HCT116 (cell line): ENCODE data around the gene DAGLB. TPM values are rescaled to one million over a fixed set of nuclear protein-coding genes. Genes with fewer than 3 reads are reported as not detected.

ENCODE experiments used
- ATAC-seq: fragments of 200-7000 bp; cut with Tn5 transposase; 2 replicates; pipeline ENCODE4 v1.9.1; 2020; ENCODE audit warnings: mild to moderate bottlenecking, moderate library complexity
- BruUV-seq: library from RNA; stranded (reverse); fragments of 400-500 nt; replicated peaks from 2 replicates; lab custom pipeline; 2021; lab: Mats Ljungman, UMichigan
- CTCF ChIA-PET: fragments of 300-600 bp; sonication (Branson Sonifier 250); formaldehyde crosslinking; loops from one replicate; lab custom pipeline; 2021; ENCODE audit warnings: antibody characterized with exemption; lab: Charles Lee
- POLR2A ChIA-PET: fragments of 300-600, 350-600 bp; sonication (Branson Sonifier 250); formaldehyde crosslinking; loops from one replicate; lab custom pipeline; 2021; ENCODE audit warnings: antibody characterized with exemption; lab: Charles Lee
- RAD21 ChIA-PET, 2 experiments: fragments of 300-600 bp; sonication (Branson Sonifier 250); formaldehyde crosslinking; loops; one replicate each; lab custom pipeline; 2023; ENCODE audit warnings: low total read pairs in 2 of 2; ENCODE audit not compliant: uncharacterized antibody in 2 of 2, unreplicated experiment in 2 of 2, low non-redundant PET in 1 of 2; lab: Charles Lee
- DNase-seq: peaks from one replicate; pipeline ENCODE4 v3.0.0-alpha.2; 2010; ENCODE audit warnings: low read depth, low spot score
- H2AFZ ChIP-seq: fragments of 200-600 bp; shearing (Covaris generic), sonication (generic); 2 replicates; pipeline ENCODE4 v1.6.1; 2017; ENCODE audit warnings: low read depth, mixed run types, mixed read lengths, antibody characterized with exemption, low read length; ENCODE audit not compliant: poor library complexity, severe bottlenecking
- H3K27ac ChIP-seq: 2 replicates; pipeline ENCODE4 v1.5.1; 2012; ENCODE audit warnings: low read depth, low read length
- H3K27me3 ChIP-seq: fragments of 200-600 bp; sonication (generic); 2 replicates; pipeline ENCODE4 v1.6.1; 2016; ENCODE audit warnings: mixed run types, low read length, mixed read lengths; ENCODE audit not compliant: insufficient read depth
- H3K36me3 ChIP-seq, 2 experiments: fragments of 200-500 bp in 1 of 2; fragments of 200-600 bp in 1 of 2; sonication (Bioruptor generic) in 1 of 2; sonication (generic) in 1 of 2; 2 replicates each; pipeline versions ENCODE4 v1.5.1 to v1.6.1; 2014 to 2016; ENCODE audit warnings: low read length in 2 of 2, inconsistent platforms in 1 of 2, mixed read lengths in 1 of 2, mixed run types in 1 of 2; ENCODE audit not compliant: insufficient read depth in 2 of 2, control insufficient read depth in 1 of 2
- H3K4me1 ChIP-seq, 2 experiments: fragments of 200-600 bp in 1 of 2; sonication (generic) in 1 of 2; 2 replicates each; pipeline versions ENCODE4 v1.5.1 to v1.6.1; 2012 to 2017; ENCODE audit warnings: low read length in 2 of 2, inconsistent platforms in 1 of 2, mild to moderate bottlenecking in 1 of 2, mixed read lengths in 1 of 2, mixed run types in 1 of 2, moderate library complexity in 1 of 2; ENCODE audit not compliant: insufficient read depth in 2 of 2, control insufficient read depth in 1 of 2
- H3K4me2 ChIP-seq: fragments of 200-600 bp; sonication (generic); 2 replicates; pipeline ENCODE4 v1.6.1; 2017; ENCODE audit warnings: mixed run types, low read length, mixed read lengths
- H3K4me3 ChIP-seq, 2 experiments: fragments of 200-600 bp in 1 of 2; sonication (generic) in 1 of 2; replicated peaks in 1 of 2; 2 replicates each; pipeline ENCODE4 v1.5.1; 2011 to 2016; ENCODE audit warnings: low read length in 2 of 2, control low read depth in 1 of 2, low read depth in 1 of 2, mild to moderate bottlenecking in 1 of 2, mixed read lengths in 1 of 2, mixed run types in 1 of 2
- H3K79me2 ChIP-seq: fragments of 200-600 bp; sonication (generic); 2 replicates; pipeline ENCODE4 v1.6.1; 2017; ENCODE audit warnings: mild to moderate bottlenecking, mixed run types, low read length, moderate library complexity, mixed read lengths; ENCODE audit not compliant: insufficient read depth
- H3K9ac ChIP-seq: fragments of 200-600 bp; sonication (generic); 2 replicates; pipeline ENCODE4 v1.6.1; 2016; ENCODE audit warnings: low read length, mixed read lengths
- H3K9me2 ChIP-seq: fragments of 200-600 bp; sonication (generic), shearing (Covaris generic); 2 replicates; pipeline ENCODE4 v1.6.1; 2017; ENCODE audit warnings: mixed run types, mild to moderate bottlenecking, moderate library complexity; ENCODE audit not compliant: insufficient read depth
- H3K9me3 ChIP-seq, 2 experiments: fragments of 200-500 bp in 1 of 2; fragments of 200-600 bp in 1 of 2; sonication (Bioruptor generic) in 1 of 2; sonication (generic) in 1 of 2; 2 replicates each; pipeline ENCODE4 v1.6.1; 2014 to 2017; ENCODE audit warnings: low read length in 2 of 2, mixed read lengths in 2 of 2, inconsistent platforms in 1 of 2, low read depth in 1 of 2, mild to moderate bottlenecking in 1 of 2, mixed run types in 1 of 2, moderate library complexity in 1 of 2; ENCODE audit not compliant: control insufficient read depth in 1 of 2, insufficient read depth in 1 of 2
- H4K20me1 ChIP-seq: fragments of 200-600 bp; sonication (generic), shearing (Covaris generic); 2 replicates; pipeline ENCODE4 v1.6.1; 2017; ENCODE audit warnings: mixed run types, mild to moderate bottlenecking, moderate library complexity; ENCODE audit not compliant: insufficient read depth
- CEBPB ChIP-seq: IDR thresholded peaks from 2 replicates; pipeline ENCODE4 v1.6.1; 2012; ENCODE audit warnings: low read depth
- CTCF ChIP-seq, 3 experiments: fragments of 200-600 bp in 1 of 3; sonication (generic) in 1 of 3; IDR thresholded peaks in 2 of 3; conservative IDR thresholded peaks in 1 of 3; 2 replicates each; pipeline ENCODE4 v1.5.1; 2012 to 2017; ENCODE audit warnings: low read depth in 2 of 3, low read length in 2 of 3, antibody characterized with exemption in 1 of 3, borderline replicate concordance in 1 of 3, control low read depth in 1 of 3, mild to moderate bottlenecking in 1 of 3, mixed read lengths in 1 of 3, mixed run types in 1 of 3, moderate library complexity in 1 of 3; ENCODE audit not compliant: insufficient read depth in 1 of 3
- EGR1 ChIP-seq: IDR thresholded peaks from 2 replicates; pipeline ENCODE4 v1.6.1; 2012; ENCODE audit warnings: low read depth
- EZH2 ChIP-seq: fragments of 200-600 bp; sonication (generic); IDR thresholded peaks from 2 replicates; pipeline ENCODE4 v1.6.1; 2017; ENCODE audit warnings: antibody characterized with exemption, mixed run types
- EZH2phosphoT487 ChIP-seq: fragments of 200-600 bp; IDR thresholded peaks from 2 replicates; pipeline ENCODE4 v1.6.1; 2018; ENCODE audit warnings: antibody characterized with exemption, borderline replicate concordance
- JUND ChIP-seq: IDR thresholded peaks from 2 replicates; pipeline ENCODE4 v1.6.1; 2012
- REST ChIP-seq: IDR thresholded peaks from 2 replicates; pipeline ENCODE4 v1.6.1; 2012; ENCODE audit warnings: low read depth
- SIN3A ChIP-seq: IDR thresholded peaks from 2 replicates; pipeline ENCODE4 v1.6.1; 2012; ENCODE audit warnings: low read depth
- SP1 ChIP-seq: IDR thresholded peaks from 2 replicates; pipeline ENCODE4 v1.6.1; 2012; ENCODE audit warnings: low read depth
- SRF ChIP-seq: IDR thresholded peaks from 2 replicates; pipeline ENCODE4 v1.6.1; 2012; ENCODE audit warnings: low read depth
- TCF7L2 ChIP-seq: IDR thresholded peaks from 2 replicates; pipeline ENCODE4 v1.7.0; 2011; ENCODE audit warnings: borderline replicate concordance, inconsistent platforms; ENCODE audit not compliant: insufficient read depth, insufficient read length; ENCODE audit errors: extremely low read depth
- YY1 ChIP-seq: IDR thresholded peaks from 2 replicates; pipeline ENCODE4 v1.6.1; 2011; ENCODE audit warnings: low read length, low read depth, moderate library complexity, mild to moderate bottlenecking; ENCODE audit not compliant: insufficient replicate concordance; ENCODE audit errors: extremely low read depth
- ZFX ChIP-seq: fragments of 450-650 bp; IDR thresholded peaks from 2 replicates; pipeline ENCODE4 v1.6.1; 2017
- intact Hi-C: fragments of 100-400 bp; cut with micrococcal nuclease; formaldehyde crosslinking; loops from 2 replicates; pipeline ENCODE4 v1.10.0; 2022
- total RNA-seq: library from RNA; stranded (reverse); gene quantifications from one replicate; pipeline ENCODE4 v1.2.1, GENCODE V29; 2021; ENCODE audit not compliant: unreplicated experiment
- TF ChIP-seq, protein P1 (sequence below): IDR thresholded peaks from 2 replicates; pipeline ENCODE4 v1.6.1; 2012

The DAGLB gene
- total RNA-seq, 1 experiment from 2014 or later: 30.2 TPM

- Histone ChIP-seq H3K9ac (no peak overlapping the region), H2AFZ (no peak overlapping the region), H3K27me3 (no peaks in the 10 kb centered on the region), H3K27ac (no peak overlapping the region), H3K9me2 (no peaks in the 10 kb centered on the region), H3K4me3 (no peak overlapping the region), H3K4me2 (no peak overlapping the region), H4K20me1 (no peaks in the 10 kb centered on the region), H3K4me1 (peaks cover 0 to 9% of the 10 kb centered on the region in 2 experiments; a peak in 2 of 4 replicates), H3K9me3 (peaks cover 4 to 5% of the 10 kb centered on the region in 2 experiments; a peak in 1 of 4 replicates), H3K79me2 (no peaks in the 10 kb centered on the region), H3K36me3 (peaks cover 27 to 43% of the 10 kb centered on the region in 2 experiments)
- no peak for TF ChIP-seq REST
- no peak for TF ChIP-seq EGR1
- no peak for TF ChIP-seq SIN3A
- no peak for TF ChIP-seq CTCF (IDR thresholded peaks at IDR 0.05 in 2 of 3, conservative IDR thresholded peaks at IDR 0.05 in 1 of 3; ENCODE audit: borderline replicate concordance in 1 of 3, insufficient read depth in 1 of 3, low read depth in 2 of 3, low read length in 2 of 3)
- TF ChIP-seq, protein P1, sequence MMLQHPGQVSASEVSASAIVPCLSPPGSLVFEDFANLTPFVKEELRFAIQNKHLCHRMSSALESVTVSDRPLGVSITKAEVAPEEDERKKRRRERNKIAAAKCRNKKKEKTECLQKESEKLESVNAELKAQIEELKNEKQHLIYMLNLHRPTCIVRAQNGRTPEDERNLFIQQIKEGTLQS: no peak
- no peak for TF ChIP-seq EZH2
- no peak for TF ChIP-seq TCF7L2
- no peak for TF ChIP-seq CEBPB
- no peak for TF ChIP-seq ZFX
- no peak for TF ChIP-seq SP1
- no peak for TF ChIP-seq EZH2phosphoT487
- no peak for TF ChIP-seq JUND
- TF ChIP-seq YY1: no peak
- TF ChIP-seq SRF: no peak
- RAD21 ChIA-PET: no interaction called here
- CTCF ChIA-PET: no interaction called here
- intact Hi-C loops: no loop called here
- BruUV-seq: no TSS peak
- POLR2A ChIA-PET: interaction anchor here (0.5 kb wide), 1 partner anchor 8 kb away, joined by 3 read pairs; no protein-coding TSS in a partner anchor
- DNase-seq (no peak), ATAC-seq (no peak)
Observed at GRCh38 chr7:6461946-6462550, 14.3 kb upstream of the DAGLB start.
